Mucosa of stomach (tissue), 1 donor: Measurements from ENCODE around the gene FAM171A2.
A peak's percentile ranks its signal among the peaks of the same experiment; 100 is the strongest.
"Not testable (repeated sequence)": the region's sequence is repeated elsewhere in the genome, so short reads cannot be mapped to it uniquely, and the experiment has no call there.

Experiments used
- H3K27me3 ChIP-seq: one replicate; pipeline ENCODE4 v1.7.0; 2013; ENCODE audit warnings: mild to moderate bottlenecking, low read length; ENCODE audit not compliant: control insufficient read depth, insufficient read depth
- H3K36me3 ChIP-seq: one replicate; pipeline ENCODE4 v1.7.0; 2013; ENCODE audit warnings: low read length; ENCODE audit not compliant: control insufficient read depth, insufficient read depth
- H3K4me1 ChIP-seq: one replicate; pipeline ENCODE4 v1.7.0; 2013; ENCODE audit warnings: mild to moderate bottlenecking, low read length; ENCODE audit not compliant: control insufficient read depth, insufficient read depth
- H3K4me3 ChIP-seq: one replicate; pipeline ENCODE4 v1.7.0; 2013; ENCODE audit warnings: low read length
- H3K9ac ChIP-seq: one replicate; pipeline ENCODE4 v1.7.0; 2013; ENCODE audit warnings: mild to moderate bottlenecking, low read length, moderate library complexity
- H3K9me3 ChIP-seq: one replicate; pipeline ENCODE4 v1.7.0; 2013; ENCODE audit warnings: mild to moderate bottlenecking, low read length, moderate library complexity; ENCODE audit not compliant: control insufficient read depth
- donor health status: Pancreatic carcinoma.

FAM171A2 gene

GRCh38 chr17:44380767-44381166, 17.1 kb upstream of the FAM171A2 start:
- Histone ChIP-seq H3K9me3 (no peaks in the 10 kb centered on the region), H3K27me3 (peaks cover 32% of the 10 kb centered on the region)

GRCh38 chr17:44379887-44380286, 16.2 kb upstream of the FAM171A2 start:
- Histone ChIP-seq H3K27me3 (peaks cover 23% of the 10 kb centered on the region), H3K9ac (no peak overlapping the region), H3K4me3 (no peak overlapping the region), H3K4me1 (peaks cover 3% of the 10 kb centered on the region), H3K36me3 (no peaks in the 10 kb centered on the region), H3K9me3 (no peaks in the 10 kb centered on the region)

More at GRCh38 chr17:44380767-44381166, 17.1 kb upstream of the FAM171A2 start:
- Histone ChIP-seq H3K9ac (no peak overlapping the region), H3K4me1 (peaks cover 9% of the 10 kb centered on the region), H3K4me3 (no peak overlapping the region), H3K36me3 (no peaks in the 10 kb centered on the region)

- no peaks in the 10 kb centered on the region for H3K9me3 ChIP-seq
- H3K27me3 ChIP-seq = peaks cover 12% of the 10 kb centered on the region
- no peak overlapping the region for H3K9ac ChIP-seq
- no peaks in the 10 kb centered on the region for H3K4me1 ChIP-seq
- H3K4me3 ChIP-seq = no peak overlapping the region
- no peaks in the 10 kb centered on the region for H3K36me3 ChIP-seq
Observed at GRCh38 chr17:44378171-44378705, 14.6 kb upstream of the FAM171A2 start.

- peaks cover 7% of the 10 kb centered on the region for H3K27me3 ChIP-seq
- no peak overlapping the region for H3K9ac ChIP-seq
- H3K36me3 ChIP-seq = no peaks in the 10 kb centered on the region
- H3K4me3 ChIP-seq = no peak overlapping the region
- no peaks in the 10 kb centered on the region for H3K4me1 ChIP-seq
- H3K9me3 ChIP-seq = no peaks in the 10 kb centered on the region
Observed at GRCh38 chr17:44376779-44377178, 13.1 kb upstream of the FAM171A2 start.

GRCh38 chr17:44376124-44376523, 12.5 kb upstream of the FAM171A2 start:
- no peak overlapping the region for H3K4me3 ChIP-seq
- H3K9ac ChIP-seq = no peak overlapping the region

GRCh38 chr17:44375196-44376017, 11.8 kb upstream of the FAM171A2 start:
- H3K36me3 ChIP-seq = no peaks in the 10 kb centered on the region
- no peaks in the 10 kb centered on the region for H3K4me1 ChIP-seq
- peaks cover 7% of the 10 kb centered on the region for H3K27me3 ChIP-seq
- H3K9me3 ChIP-seq = no peaks in the 10 kb centered on the region
- H3K4me3 ChIP-seq = no peak overlapping the region
- H3K9ac ChIP-seq = no peak overlapping the region

More at GRCh38 chr17:44376124-44376523, 12.5 kb upstream of the FAM171A2 start:
- H3K36me3 ChIP-seq = no peaks in the 10 kb centered on the region
- no peaks in the 10 kb centered on the region for H3K9me3 ChIP-seq
- H3K4me1 ChIP-seq = no peaks in the 10 kb centered on the region
- H3K27me3 ChIP-seq = peaks cover 7% of the 10 kb centered on the region

GRCh38 chr17:44374306-44375195, 10.9 kb upstream of the FAM171A2 start:
- H3K9ac ChIP-seq = peak overlapping the region; percentile 25
- no peaks in the 10 kb centered on the region for H3K36me3 ChIP-seq
- H3K4me1 ChIP-seq = no peaks in the 10 kb centered on the region
- H3K4me3 ChIP-seq = no peak overlapping the region
- peaks cover 7% of the 10 kb centered on the region for H3K27me3 ChIP-seq
- no peaks in the 10 kb centered on the region for H3K9me3 ChIP-seq

- Histone ChIP-seq H3K27me3 (peaks cover 9% of the 10 kb centered on the region), H3K9me3 (no peaks in the 10 kb centered on the region), H3K36me3 (no peaks in the 10 kb centered on the region), H3K4me3 (no peak overlapping the region), H3K9ac (no peak overlapping the region), H3K4me1 (no peaks in the 10 kb centered on the region)
Observed at GRCh38 chr17:44372036-44372435, 8.4 kb upstream of the FAM171A2 start.

GRCh38 chr17:44369414-44370023, 5.9 kb upstream of the FAM171A2 start:
- peaks cover 12% of the 10 kb centered on the region for H3K27me3 ChIP-seq
- H3K4me1 ChIP-seq, H3K4me3 ChIP-seq, H3K36me3 ChIP-seq, H3K9me3 ChIP-seq, H3K9ac ChIP-seq: not testable (repeated sequence)

- not testable (repeated sequence) for H3K27me3 ChIP-seq
Observed at GRCh38 chr17:44368391-44369243, 5.0 kb upstream of the FAM171A2 start.

More at GRCh38 chr17:44368391-44369243, 5.0 kb upstream of the FAM171A2 start:
- H3K36me3 ChIP-seq, H3K4me3 ChIP-seq, H3K9ac ChIP-seq, H3K9me3 ChIP-seq, H3K4me1 ChIP-seq: not testable (repeated sequence)
